Ascending aorta (tissue), 2 donors: Measurements from ENCODE around the gene WWP2. TPM values are rescaled to one million over a fixed set of nuclear protein-coding genes. Genes with fewer than 3 reads are reported as not detected.

ENCODE experiments used
- DNase-seq, 2 donors: peaks; one replicate each; pipeline ENCODE4 v3.0.0-alpha.2; 2019; ENCODE audit warnings: low spot score in 2 of 2
- H3K27ac ChIP-seq, 2 donors: fragments of 200-600 bp; sonication (generic); one replicate each; pipeline ENCODE4 v1.5.1; 2016 to 2017; ENCODE audit warnings: mild to moderate bottlenecking in 1 of 2
- H3K27me3 ChIP-seq: fragments of 200-600 bp; sonication (generic); one replicate; pipeline ENCODE4 v1.5.1; 2017
- H3K36me3 ChIP-seq, 2 donors: fragments of 200-600 bp; sonication (generic); one replicate each; pipeline ENCODE4 v1.5.1; 2016
- H3K4me1 ChIP-seq, 2 donors: fragments of 200-600 bp; sonication (generic); one replicate each; pipeline ENCODE4 v1.5.1; 2016 to 2017; ENCODE audit warnings: mild to moderate bottlenecking in 1 of 2
- H3K4me3 ChIP-seq, 2 donors: fragments of 200-600 bp; sonication (generic); one replicate each; pipeline ENCODE4 v1.5.1; 2016 to 2017; ENCODE audit warnings: mild to moderate bottlenecking in 1 of 2
- H3K9me3 ChIP-seq, 2 donors: fragments of 200-600 bp; sonication (generic); one replicate each; pipeline ENCODE4 v1.5.1; 2016
- intact Hi-C: fragments of 100-400 bp; cut with DNase I; formaldehyde crosslinking; loops from one replicate; pipeline ENCODE4 v1.15.1; 2023
- total RNA-seq: library from RNA; depleted of rRNA; stranded (reverse); fragments of >200 nt; gene quantifications from one replicate; pipeline ENCODE4 v1.1.0, GENCODE V29; 2016
- TF ChIP-seq, protein P1 (sequence below), 3 experiments: fragments of 200-600 bp in 2 of 3; fragments of 450-650 bp in 1 of 3; sonication (generic) in 2 of 3; IDR thresholded peaks; one replicate each; pipeline ENCODE4 v1.5.1; 2016 to 2019; ENCODE audit warnings: antibody characterized with exemption in 3 of 3, mild to moderate bottlenecking in 1 of 3, moderate library complexity in 1 of 3

The WWP2 gene
- total RNA-seq, 1 donor from 2014 or later, result 71.2 TPM

GRCh38 chr16:69721441-69721957, 40.6 kb upstream of the WWP2 start:
- peaks cover 0 to 8% of the 10 kb centered on the region in 2 donors for H3K4me1 ChIP-seq
- no peak overlapping the region for H3K27ac ChIP-seq
- peaks cover 13 to 20% of the 10 kb centered on the region in 2 donors for H3K36me3 ChIP-seq
- no peak for DNase-seq
- no peak overlapping the region for H3K4me3 ChIP-seq
- TF ChIP-seq, protein P1, sequence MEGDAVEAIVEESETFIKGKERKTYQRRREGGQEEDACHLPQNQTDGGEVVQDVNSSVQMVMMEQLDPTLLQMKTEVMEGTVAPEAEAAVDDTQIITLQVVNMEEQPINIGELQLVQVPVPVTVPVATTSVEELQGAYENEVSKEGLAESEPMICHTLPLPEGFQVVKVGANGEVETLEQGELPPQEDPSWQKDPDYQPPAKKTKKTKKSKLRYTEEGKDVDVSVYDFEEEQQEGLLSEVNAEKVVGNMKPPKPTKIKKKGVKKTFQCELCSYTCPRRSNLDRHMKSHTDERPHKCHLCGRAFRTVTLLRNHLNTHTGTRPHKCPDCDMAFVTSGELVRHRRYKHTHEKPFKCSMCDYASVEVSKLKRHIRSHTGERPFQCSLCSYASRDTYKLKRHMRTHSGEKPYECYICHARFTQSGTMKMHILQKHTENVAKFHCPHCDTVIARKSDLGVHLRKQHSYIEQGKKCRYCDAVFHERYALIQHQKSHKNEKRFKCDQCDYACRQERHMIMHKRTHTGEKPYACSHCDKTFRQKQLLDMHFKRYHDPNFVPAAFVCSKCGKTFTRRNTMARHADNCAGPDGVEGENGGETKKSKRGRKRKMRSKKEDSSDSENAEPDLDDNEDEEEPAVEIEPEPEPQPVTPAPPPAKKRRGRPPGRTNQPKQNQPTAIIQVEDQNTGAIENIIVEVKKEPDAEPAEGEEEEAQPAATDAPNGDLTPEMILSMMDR (IDR thresholded peaks at IDR 0.05), result no peak
- no peaks in the 10 kb centered on the region for H3K9me3 ChIP-seq
- intact Hi-C loops, result no loop called here
- H3K27me3 ChIP-seq, result no peaks in the 10 kb centered on the region

DNA sequence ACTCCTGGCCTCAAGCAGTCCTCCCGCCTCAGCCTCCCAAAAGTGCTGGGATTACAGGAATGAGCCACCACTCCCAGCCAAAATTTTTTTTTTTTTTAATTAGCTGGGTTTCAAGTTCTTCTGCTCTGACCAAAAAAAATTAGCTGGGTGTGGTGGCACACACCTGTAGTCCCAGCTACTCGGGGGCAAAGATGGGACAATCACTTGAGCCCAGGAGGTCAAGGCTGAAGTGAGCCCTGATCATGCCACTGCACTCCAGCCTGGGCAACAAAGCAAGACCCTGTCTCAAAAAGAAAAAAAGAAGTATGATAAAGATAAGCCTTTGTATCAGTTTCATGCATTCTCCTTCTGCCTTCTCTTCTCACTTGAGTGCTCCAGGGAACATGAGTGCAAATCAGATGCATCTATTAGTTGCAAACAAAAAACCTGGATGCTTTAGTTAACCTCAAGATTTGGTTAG, 37.7 kb upstream of the WWP2 start:
- DNase-seq, result no peak
- H3K9me3 ChIP-seq, result no peaks in the 10 kb centered on the region
- TF ChIP-seq, protein P1 (IDR thresholded peaks at IDR 0.05), result no peak
- H3K4me1 ChIP-seq, result peaks cover 9 to 20% of the 10 kb centered on the region in 2 donors
- H3K27ac ChIP-seq, result peak overlapping the region in 1 of 2 donors; percentile 81
- H3K27me3 ChIP-seq, result no peaks in the 10 kb centered on the region
- H3K4me3 ChIP-seq, result no peak overlapping the region
- intact Hi-C loops, result loop anchor here (2.0 kb wide), 1 partner anchor 16 kb away; no protein-coding TSS in a partner anchor
- no peaks in the 10 kb centered on the region for H3K36me3 ChIP-seq

GRCh38 chr16:69724981-69725479, 37.1 kb upstream of the WWP2 start:
- H3K9me3 ChIP-seq, result no peaks in the 10 kb centered on the region
- H3K27me3 ChIP-seq, result no peaks in the 10 kb centered on the region
- peaks cover 9 to 20% of the 10 kb centered on the region in 2 donors for H3K4me1 ChIP-seq
- intact Hi-C loops, result loop anchor here (2.0 kb wide), 1 partner anchor 16 kb away; no protein-coding TSS in a partner anchor
- no peaks in the 10 kb centered on the region for H3K36me3 ChIP-seq
- TF ChIP-seq, protein P1 (IDR thresholded peaks at IDR 0.05), result no peak
- H3K27ac ChIP-seq, result peak overlapping the region; percentile 79 to 81
- DNase-seq, result no peak
- peak overlapping the region in 1 of 2 donors; percentile 68 for H3K4me3 ChIP-seq

DNA sequence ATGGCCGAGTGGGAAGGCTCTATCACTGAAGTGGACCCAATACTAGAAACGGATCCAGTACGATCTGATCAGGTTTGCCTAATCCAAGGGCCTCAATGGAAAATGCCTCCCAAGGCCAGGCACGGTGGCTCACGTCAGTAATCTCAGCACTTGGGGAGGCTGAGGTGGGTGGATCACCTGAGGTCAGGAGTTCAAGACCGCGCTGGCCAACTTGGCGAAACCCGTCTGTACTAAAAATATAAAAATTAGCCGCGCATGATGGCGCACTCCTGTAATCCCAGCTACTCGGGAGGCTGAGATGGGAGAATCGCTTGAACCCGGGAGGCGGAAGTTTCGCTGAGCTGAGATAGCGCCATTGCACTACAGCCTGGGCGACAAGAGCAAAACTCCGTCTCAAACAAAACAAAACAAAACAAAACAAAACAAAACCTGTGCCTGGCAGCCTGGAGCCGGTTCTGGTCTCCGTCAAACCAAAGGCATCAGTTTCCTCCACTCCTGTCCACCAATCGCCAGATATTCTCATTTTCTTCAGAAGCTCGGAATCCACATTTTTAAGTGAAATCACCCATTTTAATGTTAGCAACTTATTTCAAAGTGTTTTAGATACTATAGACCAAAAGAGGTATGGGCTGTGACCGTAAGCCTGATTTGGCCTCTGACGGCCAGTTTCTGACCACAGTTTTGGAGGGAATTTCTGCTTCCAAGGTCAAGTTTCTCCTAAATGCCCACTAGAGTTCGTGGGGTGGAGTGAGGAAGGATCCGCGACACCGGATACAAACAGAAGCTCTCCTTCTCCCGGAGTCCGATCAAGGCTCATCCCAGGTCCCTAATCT, 36.4 kb upstream of the WWP2 start:
- intact Hi-C loops, result loop anchor here (1.0 to 2.0 kb wide), 2 partner anchors 17 to 30 kb away; no protein-coding TSS in a partner anchor
- H3K36me3 ChIP-seq, result no peaks in the 10 kb centered on the region
- TF ChIP-seq, protein P1 (IDR thresholded peaks at IDR 0.05), result no peak
- H3K27ac ChIP-seq, result peak overlapping the region; percentile 79 to 81
- no peaks in the 10 kb centered on the region for H3K27me3 ChIP-seq
- peaks cover 9 to 20% of the 10 kb centered on the region in 2 donors for H3K4me1 ChIP-seq
- no peaks in the 10 kb centered on the region for H3K9me3 ChIP-seq
- H3K4me3 ChIP-seq, result peak overlapping the region; percentile 58 to 68
- DNase-seq, result no peak

DNA sequence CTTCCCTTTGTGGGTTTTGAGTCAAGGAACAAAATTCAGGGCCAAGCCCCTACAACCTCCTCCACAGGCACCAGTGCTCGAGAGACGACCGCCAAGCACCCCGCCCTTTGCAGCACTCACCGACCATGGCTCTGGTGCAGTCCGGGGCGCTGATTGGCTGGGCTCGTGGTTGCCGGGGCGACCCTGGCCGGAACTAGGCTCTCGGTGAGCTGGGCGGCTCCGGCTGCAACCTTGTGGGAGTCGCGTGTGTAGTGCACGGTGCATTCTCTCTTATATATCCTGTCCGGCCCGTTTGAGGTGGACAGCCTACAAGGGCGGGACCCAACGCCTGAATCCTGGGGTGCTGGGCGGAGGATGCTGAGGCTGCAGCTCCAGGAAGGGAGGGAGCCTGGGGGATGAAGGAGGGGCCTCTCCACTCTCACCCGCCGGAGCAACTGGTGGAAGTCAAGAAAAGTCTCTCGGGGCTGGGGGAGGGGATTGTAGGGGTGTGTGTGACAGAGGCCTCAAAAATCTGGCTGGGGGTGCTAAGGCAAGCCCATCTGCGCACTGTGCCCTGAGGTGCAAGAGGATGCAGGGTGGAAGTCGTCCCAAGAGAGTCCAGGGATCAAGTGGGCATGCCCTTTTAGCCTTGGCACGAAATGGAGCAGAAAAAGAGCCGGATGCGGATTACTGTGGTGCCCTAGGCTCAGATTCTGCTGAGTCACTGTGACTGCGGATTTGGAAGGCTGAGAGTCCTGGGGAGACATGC, 35.6 kb upstream of the WWP2 start, which contains the start of gene NQO1:
Gene NQO1, minus strand, starts transcription at position 248 of the 748 bp plus-strand sequence. Its CDS starts 121 bp downstream, at position 127.
- H3K4me3 ChIP-seq, result peak within 1 kb of the TSS; percentile 58 to 68
- H3K36me3 ChIP-seq, result no peaks in the 10 kb centered on the region
- H3K9me3 ChIP-seq, result no peaks in the 10 kb centered on the region
- TF ChIP-seq, protein P1 (IDR thresholded peaks at IDR 0.05), result no peak
- intact Hi-C loops, result loop anchor here (1.0 kb wide), 1 partner anchor 29 kb away; no protein-coding TSS in a partner anchor
- peak within 1 kb of the TSS; percentile 79 to 81 for H3K27ac ChIP-seq
- no peaks in the 10 kb centered on the region for H3K27me3 ChIP-seq
- peak; percentile 79 to 95 for DNase-seq
- H3K4me1 ChIP-seq, result peaks cover 9 to 20% of the 10 kb centered on the region in 2 donors
